A549 (cell line): Measurements from ENCODE around the gene COL15A1. TPM values are rescaled to one million over a fixed set of nuclear protein-coding genes. Genes with fewer than 3 reads are reported as not detected.

Source experiments
- ATAC-seq, 2 experiments: fragments of 200-7000 bp in 1 of 2; fragments of >200 bp in 1 of 2; cut with Nextera tagmentation in 1 of 2; cut with Tn5 transposase in 1 of 2; 3 replicates each; pipeline versions ENCODE4 v1.8.0 to v1.9.1; 2018 to 2020; ENCODE audit warnings: mild to moderate bottlenecking in 1 of 2, moderate library complexity in 1 of 2
- CTCF ChIA-PET: fragments of 300-600 bp; sonication (Branson Sonifier 250); formaldehyde crosslinking; extraction: SDS; loops from one replicate; lab custom pipeline; 2021; ENCODE audit warnings: antibody characterized with exemption, inconsistent platforms; lab: Yijun Ruan, JAX
- POLR2A ChIA-PET: fragments of 350-600 bp; formaldehyde crosslinking; extraction: SDS; loops from one replicate; lab custom pipeline; 2021; ENCODE audit warnings: antibody characterized with exemption, inconsistent platforms; lab: Yijun Ruan, JAX
- DNase-seq, 2 experiments: peaks; one replicate each; pipeline versions ENCODE4 v3.0.0 to v3.0.0-alpha.2; 2011 to 2016; ENCODE audit warnings: low read depth in 1 of 2, low spot score in 1 of 2
- FAIRE-seq: peaks from 2 replicates; lab custom pipeline; 2011; peaks lifted over from hg19 to GRCh38; lab: Jason Lieb, UNC
- H3K27ac ChIP-seq, 2 experiments: fragments of >200 bp; sonication (Bioruptor Twin); formaldehyde crosslinking; 3 replicates each; pipeline ENCODE4 v1.5.1; 2016 to 2017
- H3K4me1 ChIP-seq: fragments of >200 bp; sonication (Bioruptor Twin); formaldehyde crosslinking; 3 replicates; pipeline ENCODE4 v1.6.1; 2016
- H3K4me2 ChIP-seq: fragments of >200 bp; sonication (Bioruptor Twin); formaldehyde crosslinking; 3 replicates; pipeline ENCODE4 v1.6.1; 2016
- H3K4me3 ChIP-seq: fragments of >200 bp; sonication (Bioruptor Twin); formaldehyde crosslinking; 3 replicates; pipeline ENCODE4 v1.5.1; 2016
- H3K9me3 ChIP-seq: fragments of >200 bp; sonication (Bioruptor Twin); formaldehyde crosslinking; 3 replicates; pipeline ENCODE4 v1.6.1; 2016
- BHLHE40 ChIP-seq: IDR thresholded peaks from 2 replicates; pipeline ENCODE4 v1.6.1; 2012; ENCODE audit warnings: low read depth, low read length, inconsistent platforms
- CHD2 ChIP-seq: fragments of 150-350 bp; IDR thresholded peaks from 2 replicates; pipeline ENCODE4 v1.6.1; 2014; ENCODE audit warnings: low read length; ENCODE audit not compliant: partially characterized antibody
- CHD4 ChIP-seq: fragments of 200-600 bp; sonication (generic); IDR thresholded peaks from 2 replicates; pipeline ENCODE4 v1.6.1; 2016; ENCODE audit warnings: antibody characterized with exemption, mild to moderate bottlenecking, borderline replicate concordance
- CTCF ChIP-seq: fragments of >200 bp; sonication (Bioruptor Twin); formaldehyde crosslinking; IDR thresholded peaks from 3 replicates; pipeline ENCODE4 v1.5.1; 2016
- EHF ChIP-seq: fragments of 250-450 bp; sonication (Bioruptor Pico); IDR thresholded peaks from 2 replicates; pipeline ENCODE4 v1.5.0; 2020; ENCODE audit warnings: mild to moderate bottlenecking
- EHMT2 ChIP-seq: fragments of 200-600 bp; sonication (generic); IDR thresholded peaks from 2 replicates; pipeline ENCODE4 v1.6.1; 2016; ENCODE audit warnings: antibody characterized with exemption, low read depth, mild to moderate bottlenecking, moderate library complexity
- ESRRA ChIP-seq: fragments of 150-350 bp; IDR thresholded peaks from 2 replicates; pipeline ENCODE4 v1.6.1; 2014; ENCODE audit warnings: mild to moderate bottlenecking, low read length, borderline replicate concordance
- FOSB ChIP-seq: fragments of 250-450 bp; sonication (Bioruptor Pico); IDR thresholded peaks from 2 replicates; pipeline ENCODE4 v1.5.0; 2020; ENCODE audit warnings: mild to moderate bottlenecking, moderate library complexity
- FOSL2 ChIP-seq, 2 experiments: fragments of 450-650 bp in 1 of 2; fragments of >200 bp in 1 of 2; sonication (Bioruptor Twin) in 1 of 2; formaldehyde crosslinking; IDR thresholded peaks; 2 replicates each; pipeline versions ENCODE4 v1.5.0 to v1.6.1; 2016 to 2020; ENCODE audit warnings: mild to moderate bottlenecking in 1 of 2, moderate library complexity in 1 of 2
- FOXS1 ChIP-seq: fragments of 250-450 bp; sonication (Bioruptor Pico); IDR thresholded peaks from 2 replicates; pipeline ENCODE4 v1.5.0; 2020; ENCODE audit warnings: mild to moderate bottlenecking, moderate library complexity
- HES2 ChIP-seq: fragments of >200 bp; sonication (Bioruptor Twin); formaldehyde crosslinking; IDR thresholded peaks from 2 replicates; pipeline ENCODE4 v1.6.1; 2016
- HEYL ChIP-seq: fragments of 250-450 bp; sonication (Bioruptor Pico); IDR thresholded peaks from 2 replicates; pipeline ENCODE4 v1.8.0; 2021; ENCODE audit warnings: mild to moderate bottlenecking, moderate library complexity
- MAFK ChIP-seq: fragments of 450-650 bp; IDR thresholded peaks from 2 replicates; pipeline ENCODE4 v1.6.1; 2014; ENCODE audit not compliant: partially characterized antibody
- MAX ChIP-seq: IDR thresholded peaks from 2 replicates; pipeline ENCODE4 v1.6.1; 2012
- MAZ ChIP-seq: fragments of 150-350 bp; IDR thresholded peaks from 2 replicates; pipeline ENCODE4 v1.6.1; 2014; ENCODE audit warnings: antibody characterized with exemption, low read depth, low read length, borderline replicate concordance
- MYC ChIP-seq: IDR thresholded peaks from 2 replicates; pipeline ENCODE4 v1.6.1; 2012; ENCODE audit warnings: mild to moderate bottlenecking, inconsistent platforms, low read length, improper control_type of control experiment, borderline replicate concordance
- NPAS2 ChIP-seq: fragments of 250-450 bp; sonication (Bioruptor Pico); IDR thresholded peaks from 2 replicates; pipeline ENCODE4 v1.8.0; 2022; ENCODE audit warnings: mild to moderate bottlenecking, moderate library complexity, borderline replicate concordance
- POLR2A ChIP-seq: IDR thresholded peaks from 2 replicates; pipeline ENCODE4 v1.6.1; 2012; ENCODE audit warnings: mild to moderate bottlenecking, low read length
- POLR2AphosphoS2 ChIP-seq: conservative IDR thresholded peaks from 2 replicates; pipeline ENCODE4 v1.6.1; 2012; ENCODE audit warnings: low read length, improper control_type of control experiment, inconsistent platforms
- RAD21 ChIP-seq, 2 experiments: fragments of >200 bp in 1 of 2; sonication (Bioruptor Twin) in 1 of 2; formaldehyde crosslinking in 1 of 2; IDR thresholded peaks in 1 of 2; conservative IDR thresholded peaks in 1 of 2; 2 replicates in 1 of 2; 3 replicates in 1 of 2; pipeline ENCODE4 v1.6.1; 2012 to 2018; ENCODE audit warnings: inconsistent platforms in 1 of 2
- RCOR1 ChIP-seq: fragments of 150-350 bp; IDR thresholded peaks from 2 replicates; pipeline ENCODE4 v1.6.1; 2014; ENCODE audit warnings: antibody characterized with exemption, low read length, low read depth
- SMC3 ChIP-seq: fragments of >200 bp; sonication (Bioruptor Twin); formaldehyde crosslinking; IDR thresholded peaks from 3 replicates; pipeline ENCODE4 v1.6.1; 2018; ENCODE audit warnings: inconsistent platforms
- ZC3H11A ChIP-seq: fragments of 450-650 bp; IDR thresholded peaks from 2 replicates; pipeline ENCODE4 v1.6.1; 2014; ENCODE audit warnings: antibody characterized with exemption, mild to moderate bottlenecking
- ZFP36 ChIP-seq: fragments of 450-650 bp; IDR thresholded peaks from 2 replicates; pipeline ENCODE4 v1.6.1; 2014; ENCODE audit warnings: borderline replicate concordance; ENCODE audit not compliant: partially characterized antibody
- ZSCAN20 ChIP-seq: fragments of 250-450 bp; sonication (Bioruptor Pico); IDR thresholded peaks from 2 replicates; pipeline ENCODE4 v1.8.0; 2022; ENCODE audit warnings: mild to moderate bottlenecking, moderate library complexity
- WGBS: methylation state at CpG from one replicate; pipeline ENCODE4 v1.1.6; 2017; ENCODE audit errors: missing lambda C conversion rate; 5-methylcytosine and 5-hydroxymethylcytosine counted together
- polyA plus RNA-seq, 4 experiments: library from polyadenylated mRNA; depleted of rRNA in 3 of 4; stranded (reverse); fragments of >200 nt; fragmentation: RNase III in 1 of 4; extraction: RNeasy Plus Mini Kit Qiagen cat#74134 plus additional on column Dnase treatment in 1 of 4; gene quantifications; 2 replicates in 3 of 4; 3 replicates in 1 of 4; pipeline ENCODE4 v1.2.3, GENCODE V29; 2011 to 2017

COL15A1 gene
- polyA plus RNA-seq, 2 of the 4 experiments (the other 2 are of a cell fraction) = 0.09 to 0.12 TPM

DNA sequence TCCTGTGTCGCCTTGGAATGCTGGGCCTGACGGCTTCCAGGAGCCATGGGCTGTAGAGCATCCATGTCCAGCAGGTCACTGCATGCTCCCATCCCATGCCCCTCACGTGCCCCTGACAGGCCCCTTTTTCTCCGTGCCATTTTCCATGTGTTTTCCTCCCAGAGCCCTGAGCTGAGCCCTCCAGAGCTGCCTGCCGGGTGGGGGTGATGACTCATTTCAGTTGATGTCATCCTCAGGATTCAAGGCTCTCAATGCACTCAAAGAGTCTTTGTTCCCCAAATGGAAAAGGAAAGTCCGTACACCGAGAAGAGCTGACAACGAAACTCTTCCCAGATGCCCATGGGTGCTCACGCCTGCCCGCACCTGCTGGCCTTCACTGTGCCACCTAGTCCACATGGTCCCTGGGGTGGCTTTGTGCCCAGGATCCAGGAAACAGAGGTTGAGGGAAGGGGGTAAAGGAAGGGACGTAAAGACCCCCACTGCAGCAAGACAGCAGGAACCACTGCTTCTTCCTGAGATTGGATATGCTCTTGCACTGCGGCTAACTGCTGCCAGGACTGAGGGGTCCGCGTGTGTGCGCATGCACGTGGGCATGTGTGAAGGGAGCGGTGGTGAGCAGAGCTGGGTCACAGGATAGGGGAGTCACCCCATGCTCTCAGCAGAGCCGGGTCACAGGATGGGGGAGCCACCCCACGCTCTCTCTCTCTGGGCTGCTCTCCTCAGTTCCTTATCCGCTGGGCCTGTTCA, 27.6 kb downstream of the COL15A1 start:
- Histone ChIP-seq H3K9me3 (no peaks in the 10 kb centered on the region), H3K4me2 (no peak overlapping the region), H3K27ac (no peak overlapping the region), H3K4me1 (peaks cover 4% of the 10 kb centered on the region; the same call in 1 of the 3 replicates), H3K4me3 (no peak overlapping the region)
- ATAC-seq (no peak), DNase-seq (no peak), FAIRE-seq (no peak)
- TF ChIP-seq MAX = no peak
- ChIA-PET POLR2A (no interaction called here), CTCF (interaction anchor here (0.5 to 8.3 kb wide), 3 partner anchors 26 to 169 kb away, joined by 3 to 125 read pairs (median 78); no protein-coding TSS in a partner anchor)
- WGBS = 70% methylated on average over 20 of the region's 20 CpGs

DNA sequence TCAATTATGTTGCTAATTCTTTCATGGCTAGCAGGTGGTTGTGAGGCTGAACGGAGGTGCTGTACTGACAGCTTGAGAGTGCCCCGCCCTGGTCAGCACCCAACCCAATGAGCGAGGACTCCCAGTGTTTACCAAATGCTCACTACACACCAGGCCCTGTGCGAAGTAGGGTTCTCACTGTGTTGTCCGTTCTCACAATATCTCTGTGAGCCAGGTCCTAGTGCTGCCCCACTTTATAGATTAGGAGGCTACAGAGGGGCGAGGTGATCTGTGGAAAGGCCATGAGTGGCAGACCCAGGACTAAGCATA, 28.2 kb downstream of the COL15A1 start:
- no peak overlapping the region for H3K4me3 ChIP-seq
- DNase-seq (no peak), ATAC-seq (no peak), FAIRE-seq (no peak)
- H3K4me1 ChIP-seq = peaks cover 4% of the 10 kb centered on the region; the same call in 1 of the 3 replicates
- CTCF ChIA-PET = interaction anchor here (0.5 to 8.3 kb wide), 3 partner anchors 26 to 169 kb away, joined by 3 to 125 read pairs (median 78); no protein-coding TSS in a partner anchor
- 63% methylated on average over 6 of the region's 6 CpGs for WGBS
- H3K4me2 ChIP-seq = no peak overlapping the region
- no peaks in the 10 kb centered on the region for H3K9me3 ChIP-seq
- POLR2A ChIA-PET = no interaction called here
- no peak overlapping the region for H3K27ac ChIP-seq
- TF ChIP-seq ZC3H11A (no peak), SMC3 (no peak), ZSCAN20 (CRISPR knock-in tag) (no peak), POLR2A (no peak), RAD21 (conservative IDR thresholded peaks at IDR 0.05 in 1 of 2, IDR thresholded peaks at IDR 0.05 in 1 of 2) (no peak)

- H3K4me3 ChIP-seq = no peak overlapping the region
- no peak for TF ChIP-seq POLR2AphosphoS2
- no peak for TF ChIP-seq FOSB (CRISPR knock-in tag)
- no peak for TF ChIP-seq ZSCAN20 (CRISPR knock-in tag)
- no peak for TF ChIP-seq EHF (CRISPR knock-in tag)
- TF ChIP-seq ZFP36 = no peak
- no peak for TF ChIP-seq EHMT2
- TF ChIP-seq MAFK = no peak
- no peak for TF ChIP-seq FOSL2 (IDR thresholded peaks at IDR 0.05)
- TF ChIP-seq FOSL2 (CRISPR knock-in tag; IDR thresholded peaks at IDR 0.05) = no peak
- no peak for TF ChIP-seq ESRRA
- TF ChIP-seq MAZ = no peak
- no peak for TF ChIP-seq CTCF
- TF ChIP-seq BHLHE40 = no peak
- FAIRE-seq (no peak), DNase-seq (no peak), ATAC-seq (no peak)
- 44% methylated on average over 3 of the region's 3 CpGs for WGBS
- CTCF ChIA-PET = interaction anchor here (1.3 to 8.3 kb wide), 4 partner anchors 25 to 168 kb away, joined by 3 to 125 read pairs (median 57); no protein-coding TSS in a partner anchor
- H3K4me1 ChIP-seq = peaks cover 4% of the 10 kb centered on the region; the same call in 1 of the 3 replicates
- POLR2A ChIA-PET = no interaction called here
- H3K9me3 ChIP-seq = no peaks in the 10 kb centered on the region
- H3K27ac ChIP-seq = no peak overlapping the region
- no peak overlapping the region for H3K4me2 ChIP-seq
Measured at GRCh38 chr9:98972716-98973115, 29.0 kb downstream of the COL15A1 start.

GRCh38 chr9:98973171-98973570, 29.5 kb downstream of the COL15A1 start:
- Histone ChIP-seq H3K27ac (no peak overlapping the region), H3K9me3 (no peaks in the 10 kb centered on the region), H3K4me3 (no peak overlapping the region), H3K4me1 (peaks cover 4% of the 10 kb centered on the region; the same call in 1 of the 3 replicates), H3K4me2 (no peak overlapping the region)
- ATAC-seq = no peak
- DNase-seq = no peak
- WGBS = 42% methylated on average over 9 of the region's 9 CpGs
- CTCF ChIA-PET = interaction anchor here (1.2 to 8.3 kb wide), 5 partner anchors 24 to 168 kb away, joined by 3 to 125 read pairs (median 36); no protein-coding TSS in a partner anchor
- POLR2A ChIA-PET = no interaction called here
- FAIRE-seq = no peak
- TF ChIP-seq NPAS2 (no peak), HEYL (no peak), CTCF (no peak), CHD2 (no peak), RCOR1 (no peak), CHD4 (no peak), MYC (no peak), FOXS1 (no peak), HES2 (no peak), ZSCAN20 (CRISPR knock-in tag) (no peak)
